Keratinocyte (primary cell): ENCODE data around the gene HPCAL1. TPM values are rescaled to one million over a fixed set of nuclear protein-coding genes. Genes with fewer than 3 reads are reported as not detected.

ENCODE experiments used
- DNase-seq: peaks from one replicate; pipeline ENCODE4 v3.0.0-alpha.2; 2011; ENCODE audit warnings: low read depth, missing footprints, low spot score
- FAIRE-seq: peaks from 2 replicates; lab custom pipeline; 2011; peaks lifted over from hg19 to GRCh38; lab: Jason Lieb, UNC
- H2AFZ ChIP-seq: 2 replicates; pipeline ENCODE4 v1.6.0; 2012; ENCODE audit warnings: low read length, control low read depth, inconsistent platforms; ENCODE audit not compliant: control insufficient read depth
- H3K27ac ChIP-seq: 2 replicates; pipeline ENCODE4 v1.5.1; 2011; ENCODE audit warnings: low read length; ENCODE audit not compliant: control insufficient read depth, insufficient read depth
- H3K27me3 ChIP-seq: 3 replicates; pipeline ENCODE4 v1.6.0; 2011; ENCODE audit warnings: low read length; ENCODE audit not compliant: control insufficient read depth, insufficient read depth; ENCODE audit errors: extremely low read depth
- H3K36me3 ChIP-seq, 2 experiments: 2 replicates in 1 of 2; 3 replicates in 1 of 2; pipeline ENCODE4 v1.5.1; 2011; ENCODE audit warnings: low read length in 2 of 2, mild to moderate bottlenecking in 1 of 2; ENCODE audit not compliant: control insufficient read depth in 2 of 2, insufficient read depth in 2 of 2; ENCODE audit errors: extremely low read depth in 1 of 2
- H3K4me1 ChIP-seq: 3 replicates; pipeline ENCODE4 v1.5.1; 2011; ENCODE audit warnings: low read length; ENCODE audit not compliant: control insufficient read depth, insufficient read depth; ENCODE audit errors: extremely low read depth
- H3K4me2 ChIP-seq: 3 replicates; pipeline ENCODE4 v1.6.0; 2011; ENCODE audit warnings: low read depth, low read length; ENCODE audit not compliant: control insufficient read depth, insufficient read depth; ENCODE audit errors: extremely low read depth
- H3K4me3 ChIP-seq, 3 experiments: fragments of 200-600 bp in 1 of 3; sonication (generic) in 1 of 3; 2 replicates in 2 of 3; 3 replicates in 1 of 3; pipeline ENCODE4 v1.5.1; 2011 to 2016; ENCODE audit warnings: low read length in 3 of 3, mild to moderate bottlenecking in 3 of 3, control low read depth in 2 of 3, inconsistent platforms in 1 of 3, low read depth in 1 of 3, mixed read lengths in 1 of 3, mixed run types in 1 of 3, moderate library complexity in 1 of 3; ENCODE audit not compliant: control insufficient read depth in 2 of 3, insufficient read depth in 2 of 3; ENCODE audit errors: extremely low read depth in 1 of 3
- H3K79me2 ChIP-seq: 2 replicates; pipeline ENCODE4 v1.6.0; 2012; ENCODE audit warnings: low read length; ENCODE audit not compliant: control insufficient read depth, insufficient read depth
- H3K9ac ChIP-seq: 3 replicates; pipeline ENCODE4 v1.6.0; 2011; ENCODE audit warnings: low read length; ENCODE audit not compliant: control insufficient read depth, insufficient read depth; ENCODE audit errors: extremely low read depth
- H3K9me1 ChIP-seq: 3 replicates; pipeline ENCODE4 v1.6.0; 2011; ENCODE audit warnings: low read length; ENCODE audit not compliant: control insufficient read depth, insufficient read depth; ENCODE audit errors: extremely low read depth
- H3K9me3 ChIP-seq: 2 replicates; pipeline ENCODE4 v1.5.1; 2012; ENCODE audit warnings: low read depth, low read length; ENCODE audit not compliant: control insufficient read depth
- H4K20me1 ChIP-seq: 3 replicates; pipeline ENCODE4 v1.6.0; 2011; ENCODE audit warnings: low read length; ENCODE audit not compliant: control insufficient read depth, insufficient read depth; ENCODE audit errors: extremely low read depth
- EZH2 ChIP-seq: IDR thresholded peaks from one replicate; pipeline ENCODE4 v1.6.1; 2012; ENCODE audit warnings: inconsistent platforms, mild to moderate bottlenecking, low read length, moderate library complexity
- dilution Hi-C: fragments of 300-500 bp; cut with MboI; formaldehyde crosslinking; loops from one replicate; pipeline ENCODE4 v1.7.0; 2020; ENCODE audit warnings: low sequenced_read_pairs; ENCODE audit not compliant: extremely low pct_ligation_motif_present
- polyA plus RNA-seq, 5 experiments: library from polyadenylated mRNA; depleted of rRNA in 3 of 5; stranded (reverse) in 3 of 5; stranded (forward) in 1 of 5; unstranded in 1 of 5; fragments of >200 nt; gene quantifications; 1 replicate in 1 of 5; 2 replicates in 3 of 5; 3 replicates in 1 of 5; pipeline versions ENCODE4 v1.2.1 to v1.2.3, GENCODE V29; 2011 to 2012; ENCODE audit warnings: missing spikeins in 2 of 5, low read depth in 1 of 5, low replicate concordance in 1 of 5
- TF ChIP-seq, protein P1 (sequence below), 3 experiments: IDR thresholded peaks in 1 of 3; conservative IDR thresholded peaks in 1 of 3; optimal IDR thresholded peaks in 1 of 3; 2 replicates in 2 of 3; 3 replicates in 1 of 3; pipeline versions ENCODE3 to v1.5.1; 2011; ENCODE audit warnings: low read length in 3 of 3, mild to moderate bottlenecking in 3 of 3, moderate library complexity in 2 of 3, control low read depth in 1 of 3, inconsistent platforms in 1 of 3; ENCODE audit not compliant: insufficient read depth in 2 of 3; ENCODE audit errors: extremely low read depth in 1 of 3

Gene HPCAL1
- polyA plus RNA-seq, 1 donor (not counting 4 experiments of a cell fraction or from before 2014, with no cell fraction given): 18.0 TPM

DNA sequence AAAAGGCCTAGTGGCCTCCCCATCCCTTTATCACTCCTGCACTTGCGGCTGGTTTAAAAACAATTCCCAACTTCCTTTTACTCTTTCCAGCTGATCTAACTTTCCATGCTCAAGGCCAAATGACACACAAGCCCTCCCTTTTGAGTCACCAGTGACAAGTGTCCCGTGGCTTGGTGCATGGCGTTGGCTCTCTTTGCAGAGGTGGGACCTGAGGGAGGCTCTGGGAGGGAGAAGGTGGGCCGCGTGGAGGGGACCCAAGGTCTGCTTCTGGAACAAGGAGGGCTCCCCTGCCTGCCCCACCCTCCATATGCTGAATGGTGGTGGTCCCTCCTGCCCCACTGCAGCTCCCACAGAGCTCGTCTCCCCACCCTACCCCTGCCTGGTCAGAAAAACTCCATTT is 30.8 kb upstream of the HPCAL1 start:
- H3K27me3 ChIP-seq: peaks cover 12% of the 10 kb centered on the region
- no peak overlapping the region for H3K9ac ChIP-seq
- no peaks in the 10 kb centered on the region for H3K9me3 ChIP-seq
- no peak overlapping the region for H3K4me3 ChIP-seq
- H3K79me2 ChIP-seq: no peaks in the 10 kb centered on the region
- no peaks in the 10 kb centered on the region for H3K36me3 ChIP-seq
- TF ChIP-seq, protein P1, sequence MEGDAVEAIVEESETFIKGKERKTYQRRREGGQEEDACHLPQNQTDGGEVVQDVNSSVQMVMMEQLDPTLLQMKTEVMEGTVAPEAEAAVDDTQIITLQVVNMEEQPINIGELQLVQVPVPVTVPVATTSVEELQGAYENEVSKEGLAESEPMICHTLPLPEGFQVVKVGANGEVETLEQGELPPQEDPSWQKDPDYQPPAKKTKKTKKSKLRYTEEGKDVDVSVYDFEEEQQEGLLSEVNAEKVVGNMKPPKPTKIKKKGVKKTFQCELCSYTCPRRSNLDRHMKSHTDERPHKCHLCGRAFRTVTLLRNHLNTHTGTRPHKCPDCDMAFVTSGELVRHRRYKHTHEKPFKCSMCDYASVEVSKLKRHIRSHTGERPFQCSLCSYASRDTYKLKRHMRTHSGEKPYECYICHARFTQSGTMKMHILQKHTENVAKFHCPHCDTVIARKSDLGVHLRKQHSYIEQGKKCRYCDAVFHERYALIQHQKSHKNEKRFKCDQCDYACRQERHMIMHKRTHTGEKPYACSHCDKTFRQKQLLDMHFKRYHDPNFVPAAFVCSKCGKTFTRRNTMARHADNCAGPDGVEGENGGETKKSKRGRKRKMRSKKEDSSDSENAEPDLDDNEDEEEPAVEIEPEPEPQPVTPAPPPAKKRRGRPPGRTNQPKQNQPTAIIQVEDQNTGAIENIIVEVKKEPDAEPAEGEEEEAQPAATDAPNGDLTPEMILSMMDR (optimal IDR thresholded peaks at IDR 0.05 in 1 of 3, IDR thresholded peaks at IDR 0.05 in 1 of 3, conservative IDR thresholded peaks at IDR 0.05 in 1 of 3; ENCODE audit: extremely low read depth in 1 of 3, insufficient read depth in 2 of 3, low read length in 3 of 3): no peak
- no peaks in the 10 kb centered on the region for H3K4me1 ChIP-seq
- no peaks in the 10 kb centered on the region for H3K9me1 ChIP-seq
- FAIRE-seq (no peak), DNase-seq (no peak)
- H3K27ac ChIP-seq: no peak overlapping the region
- no peak overlapping the region for H3K4me2 ChIP-seq
- dilution Hi-C loops: no loop called here
- H2AFZ ChIP-seq: no peak overlapping the region
- H4K20me1 ChIP-seq: no peaks in the 10 kb centered on the region

DNA sequence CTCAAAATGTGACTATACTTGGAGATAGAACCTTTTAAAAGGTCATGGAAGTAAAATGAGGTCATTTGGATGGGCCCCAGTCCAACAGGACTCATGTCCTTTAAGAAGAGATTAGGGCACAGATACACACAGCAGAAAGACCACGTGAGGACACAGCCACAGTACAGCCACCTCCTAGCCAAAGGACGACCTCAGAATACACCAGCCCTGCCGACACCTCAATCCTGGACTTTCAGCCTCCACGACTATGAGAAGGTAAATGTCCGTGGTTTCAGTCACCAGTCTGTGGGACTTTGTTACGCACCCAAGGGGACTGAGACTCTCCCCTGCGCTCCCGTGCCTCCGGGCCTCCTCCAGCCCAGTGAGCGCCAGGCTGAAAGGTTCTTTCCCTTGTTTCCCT is 30.2 kb upstream of the HPCAL1 start:
- Histone ChIP-seq H4K20me1 (no peaks in the 10 kb centered on the region), H3K79me2 (no peaks in the 10 kb centered on the region), H3K9ac (no peak overlapping the region), H3K4me2 (no peak overlapping the region), H3K4me3 (no peak overlapping the region), H3K4me1 (no peaks in the 10 kb centered on the region), H3K36me3 (no peaks in the 10 kb centered on the region), H3K27me3 (peaks cover 13% of the 10 kb centered on the region), H2AFZ (no peak overlapping the region), H3K9me3 (no peaks in the 10 kb centered on the region), H3K27ac (no peak overlapping the region), H3K9me1 (no peaks in the 10 kb centered on the region)
- DNase-seq (no peak), FAIRE-seq (no peak)
- TF ChIP-seq EZH2: no peak
- TF ChIP-seq, protein P1 (optimal IDR thresholded peaks at IDR 0.05 in 1 of 3, IDR thresholded peaks at IDR 0.05 in 1 of 3, conservative IDR thresholded peaks at IDR 0.05 in 1 of 3; ENCODE audit: extremely low read depth in 1 of 3, insufficient read depth in 2 of 3, low read length in 3 of 3): no peak
- dilution Hi-C loops: no loop called here
